Nephron progenitor cell (in vitro differentiated cells): Measurements from ENCODE around the gene LY6G5C.
A peak's percentile ranks its signal among the peaks of the same experiment; 100 is the strongest.

Experiments used
- DNase-seq: peaks from one replicate; pipeline ENCODE4 v3.0.0; 2021
- H3K27ac Mint-ChIP-seq: 2 replicates; pipeline ENCODE4 v1.8.0; 2021; ENCODE audit warnings: mild to moderate bottlenecking, moderate library complexity, mixed read lengths
- H3K27me3 Mint-ChIP-seq: 2 replicates; pipeline ENCODE4 v1.8.0; 2021; ENCODE audit warnings: mild to moderate bottlenecking, low read depth, mixed read lengths; ENCODE audit not compliant: poor library complexity
- H3K36me3 Mint-ChIP-seq: 2 replicates; pipeline ENCODE4 v1.8.0; 2021; ENCODE audit warnings: low read depth, mixed read lengths
- H3K4me1 Mint-ChIP-seq: 2 replicates; pipeline ENCODE4 v1.8.0; 2021; ENCODE audit warnings: mixed read lengths
- H3K4me3 Mint-ChIP-seq: 2 replicates; pipeline ENCODE4 v1.8.0; 2021; ENCODE audit warnings: mild to moderate bottlenecking, moderate library complexity, mixed read lengths
- H3K9me3 Mint-ChIP-seq: 2 replicates; pipeline ENCODE4 v1.8.0; 2021; ENCODE audit warnings: mild to moderate bottlenecking, moderate library complexity, mixed read lengths
- CTCF ChIP-seq: fragments of 200-600 bp; sonication (generic); IDR thresholded peaks from 2 replicates; pipeline ENCODE4 v1.5.0; 2021; ENCODE audit warnings: antibody characterized with exemption

The LY6G5C gene

GRCh38 chr6:31680226-31681134, at the start of gene LY6G5C:
Gene LY6G5C, minus strand, starts transcription at chr6:31681067. Its CDS starts 694 bp downstream, at chr6:31680373.
- Mint-ChIP-seq H3K27ac (peak within 1 kb of the TSS; percentile 90), H3K4me1 (peaks cover 42% of the 10 kb centered on the region), H3K27me3 (peaks cover 24% of the 10 kb centered on the region), H3K36me3 (peaks cover 11% of the 10 kb centered on the region), H3K9me3 (no peaks in the 10 kb centered on the region), H3K4me3 (peak within 1 kb of the TSS; percentile 87)
- DNase-seq, result peak; percentile 76
- TF ChIP-seq CTCF, result peak; percentile 54

- Mint-ChIP-seq H3K36me3 (peaks cover 66% of the 10 kb centered on the region), H3K27me3 (no peaks in the 10 kb centered on the region), H3K27ac (peak overlapping the region; percentile 94), H3K4me1 (peaks cover 72% of the 10 kb centered on the region), H3K9me3 (no peaks in the 10 kb centered on the region), H3K4me3 (peak overlapping the region; percentile 97)
- TF ChIP-seq CTCF, result no peak
- DNase-seq, result peak; percentile 96
These were observed 49.2 kb upstream of the LY6G5C start for GRCh38 chr6:31729979-31730630.

- H3K36me3 Mint-ChIP-seq, result peaks cover 70% of the 10 kb centered on the region
- no peaks in the 10 kb centered on the region for H3K27me3 Mint-ChIP-seq
- H3K27ac Mint-ChIP-seq, result peak overlapping the region; percentile 98
- no peaks in the 10 kb centered on the region for H3K9me3 Mint-ChIP-seq
- peak; percentile 70 for TF ChIP-seq CTCF
- H3K4me3 Mint-ChIP-seq, result peak overlapping the region; percentile 97
- H3K4me1 Mint-ChIP-seq, result peaks cover 71% of the 10 kb centered on the region
- peak; percentile 90 for DNase-seq
These were observed 48.7 kb upstream of the LY6G5C start for GRCh38 chr6:31729515-31729978.

GRCh38 chr6:31728767-31729514, 48.1 kb upstream of the LY6G5C start, which contains the start of gene DDAH2:
Gene DDAH2, minus strand, starts transcription at chr6:31729299. Its CDS starts 138 bp downstream, at chr6:31729161.
- H3K4me3 Mint-ChIP-seq, result peak within 1 kb of the TSS; percentile 97
- H3K36me3 Mint-ChIP-seq, result peaks cover 75% of the 10 kb centered on the region
- H3K27me3 Mint-ChIP-seq, result no peaks in the 10 kb centered on the region
- no peaks in the 10 kb centered on the region for H3K9me3 Mint-ChIP-seq
- DNase-seq, result peak; percentile 18
- H3K4me1 Mint-ChIP-seq, result peaks cover 71% of the 10 kb centered on the region
- H3K27ac Mint-ChIP-seq, result peak within 1 kb of the TSS; percentile 98
- no peak for TF ChIP-seq CTCF

- Mint-ChIP-seq H3K27ac (no peak overlapping the region), H3K4me3 (peak overlapping the region; percentile 97), H3K9me3 (no peaks in the 10 kb centered on the region), H3K27me3 (no peaks in the 10 kb centered on the region), H3K36me3 (peaks cover 67% of the 10 kb centered on the region), H3K4me1 (peaks cover 64% of the 10 kb centered on the region)
- DNase-seq, result no peak
- TF ChIP-seq CTCF, result no peak
These were observed 47.1 kb upstream of the LY6G5C start for GRCh38 chr6:31727717-31728671.
